Stomach (tissue), 9 donors: ENCODE data around the gene SLC2A4. TPM values are rescaled to one million over a fixed set of nuclear protein-coding genes. Genes with fewer than 3 reads are reported as not detected.

Source experiments
- DNase-seq, 2 donors: peaks; one replicate each; pipeline versions ENCODE4 v3.0.0 to v3.0.0-alpha.2; 2013 to 2019
- H3K27ac ChIP-seq, 5 donors: fragments of 200-600 bp in 4 of 5; sonication (generic) in 4 of 5; one replicate each; pipeline ENCODE4 v1.5.1; 2013 to 2019; ENCODE audit warnings: mild to moderate bottlenecking in 1 of 5, moderate library complexity in 1 of 5
- H3K27me3 ChIP-seq, 3 donors: fragments of 200-600 bp; sonication (generic); one replicate each; pipeline ENCODE4 v1.5.1; 2017 to 2019; ENCODE audit warnings: mixed run types in 1 of 3
- H3K36me3 ChIP-seq, 4 donors: fragments of 200-600 bp; sonication (generic); 1 replicate in 3 of 4; 2 replicates in 1 of 4; pipeline ENCODE4 v1.5.1; 2016 to 2019
- H3K4me1 ChIP-seq, 4 donors: fragments of 200-600 bp; sonication (generic); one replicate each; pipeline ENCODE4 v1.5.1; 2016 to 2019
- H3K4me3 ChIP-seq, 4 donors: fragments of 200-600 bp; sonication (generic) in 3 of 4; one replicate each; pipeline ENCODE4 v1.5.1; 2016 to 2019; ENCODE audit warnings: mild to moderate bottlenecking in 1 of 4
- H3K9me3 ChIP-seq, 4 donors: fragments of 200-600 bp; sonication (generic); one replicate each; pipeline ENCODE4 v1.5.1; 2016 to 2019
- CTCF ChIP-seq, 7 experiments: fragments of 450-650 bp in 4 of 7; fragments of 200-600 bp in 3 of 7; sonication (generic) in 3 of 7; IDR thresholded peaks; one replicate each; pipeline ENCODE4 v1.5.1; 2016 to 2019; ENCODE audit warnings: antibody characterized with exemption in 7 of 7, control low read depth in 2 of 7, mild to moderate bottlenecking in 1 of 7
- EP300 ChIP-seq: sonication (generic); formaldehyde crosslinking; IDR thresholded peaks from one replicate; pipeline ENCODE4 v1.6.1; 2017; ENCODE audit warnings: antibody characterized with exemption
- POLR2A ChIP-seq, 4 donors: fragments of 450-650 bp; IDR thresholded peaks; one replicate each; pipeline ENCODE4 v1.6.1; 2016; ENCODE audit warnings: antibody characterized with exemption in 4 of 4, control low read depth in 2 of 4, mild to moderate bottlenecking in 1 of 4, moderate library complexity in 1 of 4
- POLR2AphosphoS5 ChIP-seq, 3 donors: sonication (generic); formaldehyde crosslinking; IDR thresholded peaks; one replicate each; pipeline ENCODE4 v1.6.1; 2016; ENCODE audit warnings: antibody characterized with exemption in 3 of 3
- whole genome bisulfite sequencing, 5 donors: extraction: QIAGEN DNeasy Blood & Tissue Kit in 3 of 5; methylation state at CpG; one replicate each; pipeline versions ENCODE4 v1.1.5 to v1.1.7; 2013 to 2018; 5-methylcytosine and 5-hydroxymethylcytosine counted together
- intact Hi-C: fragments of 100-400 bp; cut with DNase I; formaldehyde crosslinking; loops from one replicate; pipeline ENCODE4 v1.15.1; 2023; ENCODE audit warnings: low total_unique reads
- polyA plus RNA-seq, 3 donors: library from polyadenylated mRNA; stranded (reverse); fragments of 200-250 nt; gene quantifications; one replicate each; pipeline ENCODE4 v1.2.3, GENCODE V29; 2013
- total RNA-seq, 5 donors: library from RNA; depleted of rRNA; stranded (reverse); fragments of >200 nt; gene quantifications; one replicate each; pipeline versions ENCODE4 v1.1.0 to v1.2.3, GENCODE V29; 2014 to 2016
- donor health status: healthy with polysubstance abuse.
- donor health status: Bipolar disorder and iron deficiency.
- donor health status: healthy.

Gene SLC2A4
- total and polyA plus RNA-seq, 8 donors, result 0.92 to 26.6 (median 5.6) TPM

- Histone ChIP-seq H3K27me3 (no peaks in the 10 kb centered on the region), H3K4me1 (peaks cover 40 to 65% (median 59%) of the 10 kb centered on the region in 4 donors), H3K27ac (peak overlapping the region in 4 of 5 donors; percentile 98 to 100 (median 100)), H3K9me3 (no peaks in the 10 kb centered on the region), H3K4me3 (peak overlapping the region in 2 of 4 donors; percentile 94 to 97), H3K36me3 (peaks cover 42 to 50% (median 49%) of the 10 kb centered on the region in 4 donors)
- TF ChIP-seq POLR2A (IDR thresholded peaks at IDR 0.05) (no peak), POLR2AphosphoS5 (IDR thresholded peaks at IDR 0.05) (no peak), EP300 (no peak), CTCF (IDR thresholded peaks at IDR 0.05) (no peak)
- no peak for DNase-seq
- intact Hi-C loops, result no loop called here
- 78 to 86% (median 82%) methylated on average over 12 of the region's 12 CpGs for WGBS, 5 donors
Observed at GRCh38 chr17:7309628-7310027, 28.1 kb downstream of the SLC2A4 start.

GRCh38 chr17:7311110-7311705 is 29.7 kb downstream of the SLC2A4 start:
- peaks cover 42 to 54% (median 49%) of the 10 kb centered on the region in 4 donors for H3K36me3 ChIP-seq
- TF ChIP-seq POLR2AphosphoS5 (IDR thresholded peaks at IDR 0.05), result no peak
- H3K27me3 ChIP-seq, result no peaks in the 10 kb centered on the region
- H3K27ac ChIP-seq, result peak overlapping the region in 1 of 5 donors; percentile 100
- no peak overlapping the region for H3K4me3 ChIP-seq
- 64 to 82% (median 75%) methylated on average over 7 of the region's 7 CpGs for WGBS, 5 donors
- intact Hi-C loops, result no loop called here
- H3K4me1 ChIP-seq, result peaks cover 49 to 74% (median 67%) of the 10 kb centered on the region in 4 donors
- no peaks in the 10 kb centered on the region for H3K9me3 ChIP-seq
- DNase-seq, result no peak

GRCh38 chr17:7312432-7313087 is 31.0 kb downstream of the SLC2A4 start:
- no peak for DNase-seq
- WGBS, 5 donors, result 66 to 79% (median 75%) methylated on average over 7 of the region's 7 CpGs
- Histone ChIP-seq H3K27ac (peak overlapping the region in 2 of 5 donors; percentile 46 to 100), H3K27me3 (no peaks in the 10 kb centered on the region), H3K4me3 (peak overlapping the region in 1 of 4 donors; percentile 1), H3K4me1 (peaks cover 49 to 75% (median 65%) of the 10 kb centered on the region in 4 donors), H3K9me3 (no peaks in the 10 kb centered on the region), H3K36me3 (peaks cover 49 to 67% (median 58%) of the 10 kb centered on the region in 4 donors)
- no peak for TF ChIP-seq POLR2A (IDR thresholded peaks at IDR 0.05)
- TF ChIP-seq EP300, result no peak
- TF ChIP-seq CTCF (IDR thresholded peaks at IDR 0.05), result no peak
- TF ChIP-seq POLR2AphosphoS5 (IDR thresholded peaks at IDR 0.05), result no peak
- intact Hi-C loops, result no loop called here

GRCh38 chr17:7313088-7313889 is 31.8 kb downstream of the SLC2A4 start:
- H3K27me3 ChIP-seq, result no peaks in the 10 kb centered on the region
- peak overlapping the region in 2 of 4 donors; percentile 95 to 99 for H3K4me3 ChIP-seq
- peak overlapping the region in 3 of 5 donors; percentile 29 to 100 (median 46) for H3K27ac ChIP-seq
- H3K4me1 ChIP-seq, result peaks cover 49 to 75% (median 65%) of the 10 kb centered on the region in 4 donors
- TF ChIP-seq CTCF (IDR thresholded peaks at IDR 0.05) (peak in 1 of 7 experiments; percentile 11), EP300 (no peak)
- intact Hi-C loops, result no loop called here
- WGBS, 5 donors, result 80 to 88% (median 83%) methylated on average over 7 of the region's 7 CpGs
- no peaks in the 10 kb centered on the region for H3K9me3 ChIP-seq
- DNase-seq, result no peak
- H3K36me3 ChIP-seq, result peaks cover 56 to 74% (median 66%) of the 10 kb centered on the region in 4 donors
